ENCODE results near the gene PTPRT. TPM values are rescaled to one million over a fixed set of nuclear protein-coding genes. Genes with fewer than 3 reads are reported as not detected.

The PTPRT gene
- total RNA-seq, 1 experiment from 2014 or later: not detected

DNA sequence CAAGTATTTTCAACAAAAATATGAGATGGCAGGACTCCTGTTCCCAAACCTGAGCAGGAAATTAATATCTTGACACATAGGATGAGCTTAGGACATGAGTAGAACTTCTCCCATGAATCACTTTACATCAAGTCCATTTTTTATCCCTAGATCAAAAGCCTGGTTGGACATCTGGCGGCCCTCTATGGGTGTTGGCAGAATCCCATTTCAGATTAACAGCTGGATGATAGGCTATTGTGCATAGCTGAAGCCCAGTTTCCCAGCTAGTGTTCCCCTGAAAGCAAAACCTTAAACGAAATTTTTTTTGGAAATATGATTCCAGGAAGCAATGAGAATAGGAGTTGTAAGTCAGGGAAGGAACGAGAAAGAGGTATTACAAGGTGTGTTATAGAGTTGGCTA is 1122.1 kb downstream of the PTPRT start:
- DNase-seq (ENCODE audit: low read depth, low spot score): no peak
- in situ Hi-C loops (cut with HindIII; ENCODE audit: low pct_unique_long_range_greater_than_20kb, low sequenced_read_pairs) (no loop called here), intact Hi-C loops (cut with micrococcal nuclease; ENCODE audit: unreplicated experiment) (no loop called here)
- H3K4me1 ChIP-seq (ENCODE audit: control insufficient read depth, insufficient read depth, low read length): no peaks in the 10 kb centered on the region
- no peaks in the 10 kb centered on the region for H3K9me3 ChIP-seq (ENCODE audit: control insufficient read depth, insufficient read depth, low read depth, low read length)
- TF ChIP-seq TCF7L2 (IDR thresholded peaks at IDR 0.05; ENCODE audit: low read depth, low read length) (no peak), POLR2AphosphoS5 (IDR thresholded peaks at IDR 0.05; ENCODE audit: low read depth, low read length) (no peak), SIN3A (IDR thresholded peaks at IDR 0.05; ENCODE audit: borderline replicate concordance, insufficient read depth, low read depth, low read length) (no peak)
- TF ChIP-seq, protein P1, sequence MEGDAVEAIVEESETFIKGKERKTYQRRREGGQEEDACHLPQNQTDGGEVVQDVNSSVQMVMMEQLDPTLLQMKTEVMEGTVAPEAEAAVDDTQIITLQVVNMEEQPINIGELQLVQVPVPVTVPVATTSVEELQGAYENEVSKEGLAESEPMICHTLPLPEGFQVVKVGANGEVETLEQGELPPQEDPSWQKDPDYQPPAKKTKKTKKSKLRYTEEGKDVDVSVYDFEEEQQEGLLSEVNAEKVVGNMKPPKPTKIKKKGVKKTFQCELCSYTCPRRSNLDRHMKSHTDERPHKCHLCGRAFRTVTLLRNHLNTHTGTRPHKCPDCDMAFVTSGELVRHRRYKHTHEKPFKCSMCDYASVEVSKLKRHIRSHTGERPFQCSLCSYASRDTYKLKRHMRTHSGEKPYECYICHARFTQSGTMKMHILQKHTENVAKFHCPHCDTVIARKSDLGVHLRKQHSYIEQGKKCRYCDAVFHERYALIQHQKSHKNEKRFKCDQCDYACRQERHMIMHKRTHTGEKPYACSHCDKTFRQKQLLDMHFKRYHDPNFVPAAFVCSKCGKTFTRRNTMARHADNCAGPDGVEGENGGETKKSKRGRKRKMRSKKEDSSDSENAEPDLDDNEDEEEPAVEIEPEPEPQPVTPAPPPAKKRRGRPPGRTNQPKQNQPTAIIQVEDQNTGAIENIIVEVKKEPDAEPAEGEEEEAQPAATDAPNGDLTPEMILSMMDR (IDR thresholded peaks at IDR 0.05): no peak
- TF ChIP-seq, protein P2, sequence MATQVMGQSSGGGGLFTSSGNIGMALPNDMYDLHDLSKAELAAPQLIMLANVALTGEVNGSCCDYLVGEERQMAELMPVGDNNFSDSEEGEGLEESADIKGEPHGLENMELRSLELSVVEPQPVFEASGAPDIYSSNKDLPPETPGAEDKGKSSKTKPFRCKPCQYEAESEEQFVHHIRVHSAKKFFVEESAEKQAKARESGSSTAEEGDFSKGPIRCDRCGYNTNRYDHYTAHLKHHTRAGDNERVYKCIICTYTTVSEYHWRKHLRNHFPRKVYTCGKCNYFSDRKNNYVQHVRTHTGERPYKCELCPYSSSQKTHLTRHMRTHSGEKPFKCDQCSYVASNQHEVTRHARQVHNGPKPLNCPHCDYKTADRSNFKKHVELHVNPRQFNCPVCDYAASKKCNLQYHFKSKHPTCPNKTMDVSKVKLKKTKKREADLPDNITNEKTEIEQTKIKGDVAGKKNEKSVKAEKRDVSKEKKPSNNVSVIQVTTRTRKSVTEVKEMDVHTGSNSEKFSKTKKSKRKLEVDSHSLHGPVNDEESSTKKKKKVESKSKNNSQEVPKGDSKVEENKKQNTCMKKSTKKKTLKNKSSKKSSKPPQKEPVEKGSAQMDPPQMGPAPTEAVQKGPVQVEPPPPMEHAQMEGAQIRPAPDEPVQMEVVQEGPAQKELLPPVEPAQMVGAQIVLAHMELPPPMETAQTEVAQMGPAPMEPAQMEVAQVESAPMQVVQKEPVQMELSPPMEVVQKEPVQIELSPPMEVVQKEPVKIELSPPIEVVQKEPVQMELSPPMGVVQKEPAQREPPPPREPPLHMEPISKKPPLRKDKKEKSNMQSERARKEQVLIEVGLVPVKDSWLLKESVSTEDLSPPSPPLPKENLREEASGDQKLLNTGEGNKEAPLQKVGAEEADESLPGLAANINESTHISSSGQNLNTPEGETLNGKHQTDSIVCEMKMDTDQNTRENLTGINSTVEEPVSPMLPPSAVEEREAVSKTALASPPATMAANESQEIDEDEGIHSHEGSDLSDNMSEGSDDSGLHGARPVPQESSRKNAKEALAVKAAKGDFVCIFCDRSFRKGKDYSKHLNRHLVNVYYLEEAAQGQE (IDR thresholded peaks at IDR 0.05; ENCODE audit: insufficient read depth in 1 of 2, low read depth in 2 of 2, low read length in 1 of 2): no peak
- H3K36me3 ChIP-seq (ENCODE audit: control insufficient read depth, insufficient read depth, low read length): no peaks in the 10 kb centered on the region
- ATAC-seq: no peak
- POLR2A ChIA-PET: no interaction called here
- H3K27ac ChIP-seq (ENCODE audit: low read length): no peak overlapping the region
- BruUV-seq (replicated peaks): no TSS peak
- CTCF ChIA-PET: no interaction called here
- H3K27me3 ChIP-seq (ENCODE audit: control insufficient read depth, insufficient read depth, low read length): no peaks in the 10 kb centered on the region; the same call in 1 of the 2 replicates
- no peak overlapping the region for H3K4me3 ChIP-seq (ENCODE audit: low read depth in 2 of 2, low read length in 2 of 2)

DNA sequence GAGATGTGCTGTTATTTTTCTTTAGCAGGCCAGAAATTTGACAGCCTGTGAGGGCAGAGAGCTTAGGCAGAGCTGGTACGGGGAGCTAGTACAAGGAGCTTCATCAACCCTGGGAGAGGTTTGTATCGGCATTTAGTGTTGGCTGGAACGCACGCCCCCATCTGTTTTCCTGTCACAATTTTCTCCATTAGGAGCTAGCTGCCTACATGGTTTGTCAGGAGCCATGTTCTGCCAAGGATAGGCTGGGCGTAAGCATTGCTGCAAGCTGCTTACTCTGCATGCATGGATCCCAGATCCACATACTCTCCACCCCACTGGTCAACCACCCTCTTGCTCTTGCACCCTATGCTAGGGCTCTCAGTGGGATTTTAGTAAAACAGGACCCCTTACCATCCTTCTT is 1122.5 kb downstream of the PTPRT start:
- CTCF ChIA-PET: no interaction called here
- Histone ChIP-seq H3K36me3 (ENCODE audit: control insufficient read depth, insufficient read depth, low read length) (no peaks in the 10 kb centered on the region), H3K4me1 (ENCODE audit: control insufficient read depth, insufficient read depth, low read length) (no peaks in the 10 kb centered on the region), H3K27ac (ENCODE audit: low read length) (no peak overlapping the region), H3K9me3 (ENCODE audit: control insufficient read depth, insufficient read depth, low read depth, low read length) (no peaks in the 10 kb centered on the region), H3K4me3 (ENCODE audit: low read depth in 2 of 2, low read length in 2 of 2) (no peak overlapping the region), H3K27me3 (ENCODE audit: control insufficient read depth, insufficient read depth, low read length) (no peaks in the 10 kb centered on the region; the same call in 1 of the 2 replicates)
- in situ Hi-C loops (cut with HindIII; ENCODE audit: low pct_unique_long_range_greater_than_20kb, low sequenced_read_pairs): no loop called here
- ATAC-seq (no peak), DNase-seq (ENCODE audit: low read depth, low spot score) (no peak)
- POLR2A ChIA-PET: no interaction called here
- intact Hi-C loops (cut with micrococcal nuclease; ENCODE audit: unreplicated experiment): no loop called here
- TF ChIP-seq, protein P1 (IDR thresholded peaks at IDR 0.05): no peak
- TF ChIP-seq, protein P2 (IDR thresholded peaks at IDR 0.05; ENCODE audit: insufficient read depth in 1 of 2, low read depth in 2 of 2, low read length in 1 of 2): no peak
- no peak for TF ChIP-seq POLR2AphosphoS5 (IDR thresholded peaks at IDR 0.05; ENCODE audit: low read depth, low read length)
- no TSS peak for BruUV-seq (replicated peaks)

All from Panc1 (cell line).